ENCODE data around the gene VWF. TPM values are rescaled to one million over a fixed set of nuclear protein-coding genes. Genes with fewer than 3 reads are reported as not detected.
"Not testable (repeated sequence)": the region's sequence is repeated elsewhere in the genome, so short reads cannot be mapped to it uniquely, and the experiment has no call there.

Gene VWF
- total RNA-seq, 1 donor from 2014 or later, result 2.2 TPM

- no peak for DNase-seq (ENCODE audit: low read depth)
Observed at GRCh38 chr12:6104027-6104426, 20.4 kb downstream of the VWF start.

- DNase-seq (ENCODE audit: low read depth), result not testable (repeated sequence)
Observed at GRCh38 chr12:6102021-6102420, 22.4 kb downstream of the VWF start.

DNA sequence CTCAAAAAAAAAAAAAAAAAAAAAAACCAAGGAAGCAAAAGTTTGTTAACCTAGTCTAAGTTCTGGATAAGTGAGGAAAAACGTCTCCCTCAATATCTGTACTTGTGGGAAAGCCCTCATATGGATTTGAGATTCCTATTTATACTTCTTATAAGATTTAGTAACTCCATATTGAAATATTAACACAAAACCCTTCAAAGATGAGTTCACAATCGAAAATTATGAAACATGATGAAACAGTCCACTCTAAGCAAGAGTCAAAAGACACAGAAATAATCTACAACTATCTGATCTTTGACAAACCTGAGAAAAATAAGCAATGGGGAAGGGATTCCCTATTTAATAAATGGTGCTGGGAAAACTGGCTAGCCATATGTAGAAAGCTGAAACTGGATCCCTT lies 25.2 kb downstream of the VWF start:
- no peak for DNase-seq (ENCODE audit: low read depth)

DNA sequence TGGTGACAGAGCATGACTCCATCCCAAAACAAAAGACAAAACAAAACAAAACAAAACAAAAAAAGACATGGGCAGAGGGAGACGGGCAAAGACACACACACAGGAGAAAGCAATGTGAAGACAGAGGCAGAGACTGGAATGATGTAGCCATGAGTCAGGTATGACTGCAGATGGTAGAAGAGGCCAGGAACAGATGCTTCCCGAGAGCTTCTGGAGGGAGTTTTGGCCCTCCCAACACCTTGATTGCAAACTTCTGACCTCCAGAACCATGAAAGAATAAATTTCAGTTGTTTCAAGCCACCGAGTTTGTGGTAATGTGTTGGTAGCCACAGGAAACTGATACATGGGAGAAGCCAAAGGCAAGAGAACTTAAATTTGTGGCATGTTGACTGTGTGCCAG lies 27.1 kb downstream of the VWF start:
- DNase-seq (ENCODE audit: low read depth), result peak; percentile 58

GRCh38 chr12:6096527-6096926 lies 27.9 kb downstream of the VWF start:
- DNase-seq (ENCODE audit: low read depth), result peak; percentile 45

DNA sequence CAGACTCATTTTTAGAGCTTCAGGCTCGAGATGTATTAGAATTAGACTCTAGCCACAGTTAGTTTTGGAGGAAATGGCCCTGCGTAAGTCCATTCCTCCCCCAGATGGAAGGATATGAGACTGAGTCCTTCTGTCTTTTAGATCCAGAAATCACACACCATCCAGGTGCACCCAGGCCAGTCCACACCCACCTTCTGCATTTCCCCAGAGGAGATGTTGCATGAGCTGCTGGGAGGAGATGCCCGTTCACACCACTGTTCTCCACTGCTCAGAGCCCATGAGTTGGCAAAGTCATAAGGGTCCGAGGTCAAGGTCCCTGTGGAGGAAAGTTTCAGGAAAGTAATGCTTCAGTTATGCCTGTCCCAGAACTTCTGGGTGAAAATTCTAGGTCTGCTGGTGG lies 29.2 kb downstream of the VWF start:
- DNase-seq (ENCODE audit: low read depth), result no peak

DNA sequence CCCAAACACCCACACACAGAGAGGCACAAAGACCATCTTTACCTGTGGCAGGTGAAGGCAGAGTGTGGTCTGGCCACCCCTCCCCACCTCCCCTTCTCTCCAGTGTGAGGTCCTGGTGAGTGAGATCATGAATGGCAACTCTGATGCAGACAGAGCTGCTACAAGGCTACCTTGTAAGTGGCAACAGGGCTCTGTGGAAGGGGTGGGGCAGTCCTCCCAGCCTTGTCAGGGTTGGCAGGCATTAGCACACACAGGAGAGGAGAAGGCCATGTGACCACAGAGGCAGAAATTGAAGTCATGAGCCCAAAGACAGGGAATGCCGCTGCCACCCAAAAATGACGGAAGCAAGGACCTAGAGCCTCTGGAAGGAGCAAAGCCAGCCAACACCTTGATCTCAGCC lies 30.7 kb downstream of the VWF start:
- DNase-seq (ENCODE audit: low read depth), result peak; percentile 50

DNA sequence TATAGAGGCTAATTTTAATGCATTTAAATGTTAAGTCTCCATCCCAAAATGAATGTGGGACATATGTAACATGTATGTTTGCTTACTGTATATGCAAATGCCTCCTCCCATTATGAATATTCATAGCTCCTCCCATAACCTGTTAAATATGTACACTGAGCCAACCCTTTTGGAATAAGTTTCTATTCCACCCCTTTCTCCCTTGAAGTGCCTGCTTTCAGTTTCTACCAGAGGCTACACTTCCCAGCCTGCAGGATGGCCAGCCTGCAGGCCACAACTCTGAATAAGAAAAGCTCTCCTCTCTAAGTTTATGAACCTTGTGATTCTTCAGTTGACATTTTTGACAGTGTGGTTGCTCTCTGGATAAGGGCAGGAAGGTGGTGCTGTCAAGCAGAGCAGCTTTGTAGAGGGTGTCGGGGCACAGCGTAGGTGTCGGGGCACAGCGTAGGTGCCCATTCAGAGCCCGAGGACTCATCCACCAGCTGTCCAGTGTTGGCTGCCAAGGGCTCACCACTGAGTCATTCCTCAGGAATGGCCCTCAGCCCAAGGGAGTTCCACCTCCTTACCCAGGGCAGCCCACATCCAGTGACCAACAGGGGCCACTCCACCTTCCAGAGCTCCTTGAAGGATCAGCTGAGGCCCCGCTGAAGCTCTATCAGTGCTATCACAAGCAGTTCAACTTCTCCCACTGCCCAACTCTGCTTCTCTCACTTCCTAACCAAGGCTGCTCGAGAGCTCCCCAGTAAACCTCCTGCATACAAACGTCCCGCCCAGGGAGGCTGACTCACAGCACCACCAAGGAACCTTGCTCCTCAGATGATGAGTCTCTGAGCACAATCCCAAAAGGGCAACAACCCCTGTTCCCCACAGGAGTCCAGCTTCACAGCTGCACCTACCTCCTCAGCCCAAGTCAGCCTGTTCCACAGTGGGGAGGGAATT lies 31.4 kb downstream of the VWF start:
- DNase-seq (ENCODE audit: low read depth), result peak; percentile 96

DNA sequence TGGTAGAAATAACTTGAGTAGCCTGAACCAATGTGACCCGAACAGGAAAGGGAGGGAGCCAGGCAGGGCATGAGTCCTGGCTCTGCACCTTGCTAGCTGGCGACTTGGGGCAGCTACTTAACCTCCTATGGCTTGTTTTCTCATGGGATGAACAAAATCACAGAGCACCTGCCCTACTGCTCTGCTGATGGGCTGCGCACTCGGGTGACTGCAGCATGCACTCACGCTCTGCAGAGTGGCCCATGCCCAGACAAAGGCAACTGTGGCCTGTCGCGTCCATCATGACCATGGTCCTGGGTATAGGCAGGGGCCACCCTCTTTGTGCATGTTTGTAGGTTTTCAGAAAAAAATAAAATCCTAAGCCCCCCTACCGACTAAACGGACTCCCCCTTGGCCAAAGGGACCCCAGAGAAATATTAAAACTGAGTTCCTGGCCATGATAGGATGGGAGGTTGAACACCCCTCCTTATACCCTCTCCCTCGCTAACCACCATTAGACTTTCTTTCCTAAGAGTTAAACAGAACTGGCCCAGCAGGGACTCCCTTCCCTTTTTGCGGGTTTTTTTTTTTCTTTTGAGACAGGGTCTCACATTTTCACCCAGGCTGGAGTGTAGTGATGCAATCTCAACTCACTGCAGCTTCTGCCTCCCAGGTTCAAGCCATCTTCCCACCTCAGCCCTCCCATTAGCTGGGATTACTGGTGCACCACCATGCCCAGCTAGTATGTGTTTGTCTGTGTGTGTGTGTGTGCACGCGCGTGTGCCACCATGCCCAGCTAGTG lies 32.5 kb downstream of the VWF start:
- DNase-seq (ENCODE audit: low read depth), result no peak

DNA sequence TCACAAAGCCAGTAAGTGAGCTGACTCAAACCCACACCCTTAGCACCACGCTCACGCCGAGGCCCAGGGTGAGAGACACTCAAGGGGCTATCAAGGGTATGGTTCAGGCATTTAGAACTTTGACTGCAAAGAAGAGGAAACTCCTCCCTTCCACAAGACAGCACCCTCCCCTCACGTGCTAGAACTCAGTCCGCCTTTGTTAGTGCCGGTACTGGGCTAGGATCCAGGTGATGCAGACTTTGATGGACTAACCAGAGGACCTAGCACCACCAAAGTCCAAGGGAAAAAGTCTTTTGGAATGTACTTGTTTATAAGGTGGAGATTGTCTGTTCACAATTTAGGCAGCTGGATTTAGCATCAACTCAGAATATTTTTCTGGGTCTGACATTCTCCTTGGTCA lies 33.7 kb downstream of the VWF start:
- DNase-seq (ENCODE audit: low read depth), result no peak

DNA sequence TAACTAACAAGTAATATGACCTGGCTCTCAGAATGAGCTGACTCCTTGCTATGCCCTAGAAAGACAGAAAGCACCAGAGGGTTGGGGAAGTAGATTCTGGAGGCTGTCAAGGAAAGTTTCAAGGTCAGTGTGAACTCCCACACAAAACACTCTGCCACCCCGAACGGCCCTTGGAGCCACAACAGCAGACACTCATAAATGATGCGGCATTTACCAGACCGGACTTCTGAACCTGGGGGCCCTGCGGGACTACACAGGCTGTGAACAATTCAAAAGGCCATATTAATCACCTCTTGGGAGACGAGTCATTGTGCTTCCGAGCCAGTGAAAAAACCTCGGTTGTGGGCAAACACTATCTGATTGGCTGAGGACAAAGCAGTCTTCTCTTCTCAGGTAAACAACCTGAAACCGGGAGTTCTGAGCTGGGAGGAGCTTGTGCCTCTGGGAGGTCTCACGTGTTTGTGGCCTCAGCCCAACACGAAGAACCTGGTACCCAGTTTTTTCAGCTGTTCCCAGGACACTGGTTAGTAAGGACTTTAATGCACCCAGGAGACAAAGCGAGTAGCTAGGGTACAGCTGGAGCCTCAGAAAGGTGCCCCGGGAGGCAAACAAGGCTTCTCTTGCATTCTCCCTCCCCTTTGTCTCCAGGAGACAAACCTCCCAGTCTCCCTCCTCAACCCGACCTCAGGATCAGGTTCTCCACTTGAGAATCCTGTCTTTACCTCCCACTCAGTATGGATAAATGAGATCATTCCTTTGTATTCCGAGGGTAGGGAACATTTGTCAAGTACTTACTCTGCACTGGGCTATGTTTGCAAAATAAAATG lies 35.3 kb downstream of the VWF start:
- DNase-seq (ENCODE audit: low read depth), result peak; percentile 90

DNA sequence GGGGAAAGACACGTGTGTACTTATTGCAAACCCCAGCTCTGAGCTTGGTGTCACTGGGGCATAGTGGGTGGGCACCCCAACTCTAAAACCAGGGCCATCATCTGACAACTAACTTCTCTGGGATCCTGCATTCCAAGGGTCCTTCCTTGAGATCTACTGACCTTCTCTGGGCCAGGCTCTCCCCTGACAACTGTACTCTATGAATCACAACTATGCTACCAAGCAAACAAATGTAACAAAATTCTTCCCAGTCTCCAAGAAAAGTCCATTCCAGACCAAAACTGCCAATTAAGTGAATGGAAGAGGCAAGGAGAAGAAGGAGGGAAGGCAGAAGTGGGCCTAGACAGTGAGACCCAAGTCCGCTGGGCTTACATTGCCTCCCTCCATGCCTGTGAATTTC lies 38.2 kb downstream of the VWF start:
- no peak for DNase-seq (ENCODE audit: low read depth)

DNA sequence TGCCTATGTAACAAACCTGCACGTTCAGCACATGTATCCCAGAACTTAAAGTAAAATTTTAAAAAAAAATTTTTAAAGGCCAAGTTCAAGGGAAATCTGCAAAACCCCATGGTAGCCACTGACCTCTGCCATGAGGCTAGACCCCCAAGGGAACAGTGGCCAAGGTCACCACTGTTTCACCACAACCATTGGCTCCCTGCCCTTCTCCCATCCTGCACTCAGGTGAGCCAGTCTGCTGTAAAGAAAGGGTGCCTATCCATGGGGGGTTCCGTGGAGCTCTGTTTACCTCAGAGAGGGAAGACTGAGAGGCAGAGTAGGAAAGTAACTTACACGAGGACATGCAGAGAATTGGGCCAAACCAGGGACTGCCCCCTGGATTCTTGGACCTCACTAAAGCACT lies 38.6 kb downstream of the VWF start:
- no peak for DNase-seq (ENCODE audit: low read depth)

GRCh38 chr12:6084969-6085450 lies 39.5 kb downstream of the VWF start:
- no peak for DNase-seq (ENCODE audit: low read depth)

- peak; percentile 87 for DNase-seq (ENCODE audit: low read depth)
Observed at GRCh38 chr12:6084261-6084968, 40.1 kb downstream of the VWF start.

DNA sequence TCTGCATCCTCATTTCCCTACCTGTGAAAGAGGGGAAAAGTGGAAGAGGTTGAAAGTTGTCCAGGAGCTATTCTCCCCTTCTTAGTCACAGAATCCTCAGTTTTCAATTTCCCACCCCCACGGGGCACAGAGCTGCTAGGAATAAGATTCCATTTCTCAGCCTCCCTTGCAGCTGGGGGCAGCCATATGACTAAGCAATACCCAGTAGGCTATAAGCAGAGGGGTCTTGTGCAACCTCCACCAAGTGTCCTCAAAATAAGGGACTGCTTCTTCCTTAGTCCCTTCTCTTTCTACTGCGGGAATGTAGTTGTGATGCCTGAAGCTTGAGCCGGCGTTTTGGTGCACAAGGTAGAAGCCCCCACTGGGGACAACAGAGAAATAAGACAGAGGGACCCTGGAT lies 40.9 kb downstream of the VWF start:
- DNase-seq (ENCODE audit: low read depth), result no peak

GRCh38 chr12:6082613-6083012 lies 41.9 kb downstream of the VWF start:
- no peak for DNase-seq (ENCODE audit: low read depth)

GRCh38 chr12:6080149-6081045 lies 44.1 kb downstream of the VWF start:
- no peak for DNase-seq (ENCODE audit: low read depth)

GRCh38 chr12:6078398-6079096 lies 45.9 kb downstream of the VWF start:
- peak; percentile 74 for DNase-seq (ENCODE audit: low read depth)

DNA sequence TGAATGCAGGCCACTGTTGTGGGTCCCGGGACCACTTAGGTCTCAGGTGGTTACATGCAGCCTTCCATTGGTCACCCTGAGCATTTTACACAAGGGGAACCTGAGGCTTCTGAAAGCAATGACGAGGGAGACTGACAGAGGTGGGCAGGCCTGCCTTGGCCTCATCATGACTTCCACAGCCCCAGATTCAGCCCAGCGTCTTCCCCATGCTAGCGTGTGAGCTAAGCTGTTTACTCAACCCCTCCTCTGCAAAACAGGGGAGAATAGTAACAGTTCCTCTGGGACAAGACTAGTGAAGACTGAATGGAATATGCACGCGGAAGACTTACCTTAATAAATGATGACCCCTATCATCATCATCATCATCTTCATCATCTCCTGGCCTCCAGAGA lies 46.8 kb downstream of the VWF start:
- no peak for DNase-seq (ENCODE audit: low read depth)

All from renal cortical epithelial cell (primary cell).